ENCODE measurements around the gene SAGE1. TPM values are rescaled to one million over a fixed set of nuclear protein-coding genes. Genes with fewer than 3 reads are reported as not detected.
A peak's percentile ranks its signal among the peaks of the same experiment; 100 is the strongest.

Gene SAGE1
- total and polyA plus RNA-seq, 9 of the 15 experiments (the other 6 are each of a cell fraction or from before 2014, with no cell fraction given) = 14.6 to 79.2 (median 29.3) TPM

DNA sequence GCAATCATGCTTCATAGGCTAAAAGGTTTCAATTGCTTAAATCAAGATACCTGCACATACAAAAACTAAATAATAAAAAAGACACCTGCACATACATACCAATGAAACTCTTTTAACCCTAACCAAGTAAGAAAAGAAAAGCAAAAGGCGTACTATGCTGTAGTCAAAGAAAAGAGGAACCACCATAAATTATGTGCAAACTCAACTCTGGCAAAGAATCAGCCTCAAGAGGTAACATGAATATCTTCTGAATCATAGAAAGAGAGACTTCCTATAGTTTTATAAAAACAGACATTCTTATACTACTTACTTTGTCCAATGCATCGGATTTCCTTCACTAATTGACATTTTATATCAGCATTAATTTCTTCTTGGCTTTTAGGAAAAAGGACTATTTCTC is 51.0 kb downstream of the SAGE1 start (continued):
- TF ChIP-seq, protein P1, sequence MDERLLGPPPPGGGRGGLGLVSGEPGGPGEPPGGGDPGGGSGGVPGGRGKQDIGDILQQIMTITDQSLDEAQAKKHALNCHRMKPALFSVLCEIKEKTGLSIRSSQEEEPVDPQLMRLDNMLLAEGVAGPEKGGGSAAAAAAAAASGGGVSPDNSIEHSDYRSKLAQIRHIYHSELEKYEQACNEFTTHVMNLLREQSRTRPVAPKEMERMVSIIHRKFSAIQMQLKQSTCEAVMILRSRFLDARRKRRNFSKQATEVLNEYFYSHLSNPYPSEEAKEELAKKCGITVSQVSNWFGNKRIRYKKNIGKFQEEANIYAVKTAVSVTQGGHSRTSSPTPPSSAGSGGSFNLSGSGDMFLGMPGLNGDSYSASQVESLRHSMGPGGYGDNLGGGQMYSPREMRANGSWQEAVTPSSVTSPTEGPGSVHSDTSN (CRISPR knock-in tag; IDR thresholded peaks at IDR 0.05; ENCODE audit: low read depth) = no peak
- TF ChIP-seq, protein P1 (tag; conservative IDR thresholded peaks at IDR 0.05; ENCODE audit: low read depth) = 0 out of 2 replicates have a peak, but pooled peaks have one; percentile 10
- no peak for TF ChIP-seq ZNF121 (CRISPR knock-in tag; conservative IDR thresholded peaks at IDR 0.05)
- TF ChIP-seq, protein P2, sequence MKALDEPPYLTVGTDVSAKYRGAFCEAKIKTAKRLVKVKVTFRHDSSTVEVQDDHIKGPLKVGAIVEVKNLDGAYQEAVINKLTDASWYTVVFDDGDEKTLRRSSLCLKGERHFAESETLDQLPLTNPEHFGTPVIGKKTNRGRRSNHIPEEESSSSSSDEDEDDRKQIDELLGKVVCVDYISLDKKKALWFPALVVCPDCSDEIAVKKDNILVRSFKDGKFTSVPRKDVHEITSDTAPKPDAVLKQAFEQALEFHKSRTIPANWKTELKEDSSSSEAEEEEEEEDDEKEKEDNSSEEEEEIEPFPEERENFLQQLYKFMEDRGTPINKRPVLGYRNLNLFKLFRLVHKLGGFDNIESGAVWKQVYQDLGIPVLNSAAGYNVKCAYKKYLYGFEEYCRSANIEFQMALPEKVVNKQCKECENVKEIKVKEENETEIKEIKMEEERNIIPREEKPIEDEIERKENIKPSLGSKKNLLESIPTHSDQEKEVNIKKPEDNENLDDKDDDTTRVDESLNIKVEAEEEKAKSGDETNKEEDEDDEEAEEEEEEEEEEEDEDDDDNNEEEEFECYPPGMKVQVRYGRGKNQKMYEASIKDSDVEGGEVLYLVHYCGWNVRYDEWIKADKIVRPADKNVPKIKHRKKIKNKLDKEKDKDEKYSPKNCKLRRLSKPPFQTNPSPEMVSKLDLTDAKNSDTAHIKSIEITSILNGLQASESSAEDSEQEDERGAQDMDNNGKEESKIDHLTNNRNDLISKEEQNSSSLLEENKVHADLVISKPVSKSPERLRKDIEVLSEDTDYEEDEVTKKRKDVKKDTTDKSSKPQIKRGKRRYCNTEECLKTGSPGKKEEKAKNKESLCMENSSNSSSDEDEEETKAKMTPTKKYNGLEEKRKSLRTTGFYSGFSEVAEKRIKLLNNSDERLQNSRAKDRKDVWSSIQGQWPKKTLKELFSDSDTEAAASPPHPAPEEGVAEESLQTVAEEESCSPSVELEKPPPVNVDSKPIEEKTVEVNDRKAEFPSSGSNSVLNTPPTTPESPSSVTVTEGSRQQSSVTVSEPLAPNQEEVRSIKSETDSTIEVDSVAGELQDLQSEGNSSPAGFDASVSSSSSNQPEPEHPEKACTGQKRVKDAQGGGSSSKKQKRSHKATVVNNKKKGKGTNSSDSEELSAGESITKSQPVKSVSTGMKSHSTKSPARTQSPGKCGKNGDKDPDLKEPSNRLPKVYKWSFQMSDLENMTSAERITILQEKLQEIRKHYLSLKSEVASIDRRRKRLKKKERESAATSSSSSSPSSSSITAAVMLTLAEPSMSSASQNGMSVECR (CRISPR knock-in tag; IDR thresholded peaks at IDR 0.05) = no peak
